H9 (cell line): Measurements from ENCODE around the gene UGT1A6. TPM values are rescaled to one million over a fixed set of nuclear protein-coding genes. Genes with fewer than 3 reads are reported as not detected.

Source experiments
- DNase-seq: peaks from one replicate; pipeline ENCODE4 v3.0.0-alpha.2; 2017
- H2AFZ ChIP-seq: one replicate; pipeline ENCODE4 v1.6.1; 2013; ENCODE audit warnings: mild to moderate bottlenecking, low read length, control low read depth, moderate library complexity
- H2AK5ac ChIP-seq: 2 replicates; pipeline ENCODE4 v1.6.1; 2013; ENCODE audit warnings: low read length, control low read depth, mixed read lengths; ENCODE audit not compliant: insufficient read length
- H2BK120ac ChIP-seq: one replicate; pipeline ENCODE4 v1.6.1; 2013; ENCODE audit warnings: low read depth, mild to moderate bottlenecking, low read length, control low read depth, inconsistent platforms; ENCODE audit not compliant: poor library complexity, severe bottlenecking
- H2BK12ac ChIP-seq: 2 replicates; pipeline ENCODE4 v1.6.1; 2013; ENCODE audit warnings: low read length, control low read depth, mixed read lengths, low read depth; ENCODE audit not compliant: insufficient read length
- H2BK15ac ChIP-seq: 2 replicates; pipeline ENCODE4 v1.6.1; 2013; ENCODE audit warnings: low read depth, low read length, control low read depth
- H2BK20ac ChIP-seq: one replicate; pipeline ENCODE4 v1.6.1; 2013; ENCODE audit warnings: low read depth, mild to moderate bottlenecking, low read length, control low read depth, inconsistent platforms; ENCODE audit not compliant: poor library complexity, severe bottlenecking
- H2BK5ac ChIP-seq: 2 replicates; pipeline ENCODE4 v1.6.1; 2013; ENCODE audit warnings: low read length, control low read depth, mixed read lengths; ENCODE audit not compliant: insufficient read length
- H3K14ac ChIP-seq: 2 replicates; pipeline ENCODE4 v1.6.1; 2013; ENCODE audit warnings: low read length, control low read depth; ENCODE audit not compliant: insufficient read depth
- H3K18ac ChIP-seq: 2 replicates; pipeline ENCODE4 v1.6.1; 2013; ENCODE audit warnings: low read depth, mild to moderate bottlenecking, mixed read lengths, low read length, control low read depth; ENCODE audit not compliant: insufficient read length
- H3K23ac ChIP-seq: 2 replicates; pipeline ENCODE4 v1.6.1; 2013; ENCODE audit warnings: low read length, control low read depth, mixed read lengths, low read depth; ENCODE audit not compliant: insufficient read length
- H3K23me2 ChIP-seq: 2 replicates; pipeline ENCODE4 v1.6.1; 2013; ENCODE audit warnings: low read depth, mild to moderate bottlenecking, mixed read lengths, low read length, control low read depth; ENCODE audit not compliant: insufficient read length, poor library complexity, severe bottlenecking
- H3K27ac ChIP-seq: 2 replicates; pipeline ENCODE4 v1.5.1; 2013; ENCODE audit warnings: low read length, control low read depth, mixed read lengths, low read depth; ENCODE audit not compliant: insufficient read length
- H3K27me3 ChIP-seq: 2 replicates; pipeline ENCODE4 v1.6.1; 2013; ENCODE audit warnings: low read length, control low read depth, inconsistent platforms; ENCODE audit not compliant: insufficient read depth
- H3K4ac ChIP-seq: 2 replicates; pipeline ENCODE4 v1.6.1; 2013; ENCODE audit warnings: low read depth, mild to moderate bottlenecking, control low read depth, inconsistent platforms, low read length, moderate library complexity
- H3K4me1 ChIP-seq: 2 replicates; pipeline ENCODE4 v1.6.1; 2013; ENCODE audit warnings: low read length, control low read depth, inconsistent platforms; ENCODE audit not compliant: insufficient read depth
- H3K4me2 ChIP-seq: 2 replicates; pipeline ENCODE4 v1.6.1; 2013; ENCODE audit warnings: low read length, control low read depth, mixed read lengths; ENCODE audit not compliant: insufficient read length, insufficient read depth
- H3K56ac ChIP-seq: 2 replicates; pipeline ENCODE4 v1.6.1; 2013; ENCODE audit warnings: low read depth, mild to moderate bottlenecking, mixed read lengths, low read length, control low read depth; ENCODE audit not compliant: insufficient read length
- H3K79me1 ChIP-seq: 2 replicates; pipeline ENCODE4 v1.6.1; 2013; ENCODE audit warnings: low read depth, mild to moderate bottlenecking, moderate library complexity, low read length, control low read depth, inconsistent platforms; ENCODE audit not compliant: insufficient read depth, poor library complexity, severe bottlenecking
- H3K79me2 ChIP-seq: 2 replicates; pipeline ENCODE4 v1.6.1; 2013; ENCODE audit warnings: low read length, control low read depth, inconsistent platforms; ENCODE audit not compliant: insufficient read depth
- H3K9ac ChIP-seq: 2 replicates; pipeline ENCODE4 v1.6.1; 2013; ENCODE audit warnings: low read length, control low read depth, mixed read lengths; ENCODE audit not compliant: insufficient read length; ENCODE audit errors: extremely low read depth
- H3K9me3 ChIP-seq: one replicate; pipeline ENCODE4 v1.6.1; 2013; ENCODE audit warnings: low read depth, low read length, inconsistent platforms; ENCODE audit not compliant: control insufficient read depth
- H3T11ph ChIP-seq: one replicate; pipeline ENCODE4 v1.6.1; 2013; ENCODE audit warnings: mild to moderate bottlenecking, low read length, control low read depth, inconsistent platforms
- H4K20me1 ChIP-seq: one replicate; pipeline ENCODE4 v1.6.1; 2013; ENCODE audit not compliant: control insufficient read depth, insufficient read length, insufficient read depth
- H4K5ac ChIP-seq: 2 replicates; pipeline ENCODE4 v1.6.1; 2013; ENCODE audit warnings: low read depth, mild to moderate bottlenecking, mixed read lengths, low read length, control low read depth; ENCODE audit not compliant: insufficient read length
- H4K8ac ChIP-seq: replicated peaks from 2 replicates; pipeline ENCODE4 v1.6.1; 2013; ENCODE audit warnings: low read length, control low read depth, mixed read lengths, low read depth; ENCODE audit not compliant: insufficient read length
- H4K91ac ChIP-seq: 2 replicates; pipeline ENCODE4 v1.6.1; 2013; ENCODE audit warnings: low read depth, mild to moderate bottlenecking, moderate library complexity, mixed read lengths, low read length, control low read depth; ENCODE audit not compliant: insufficient read length
- H3K27ac Mint-ChIP-seq, 3 experiments: 2 replicates in 2 of 3; 3 replicates in 1 of 3; pipeline ENCODE4 v1.8.0; 2020 to 2021; ENCODE audit warnings: mixed read lengths in 3 of 3, mild to moderate bottlenecking in 1 of 3, moderate library complexity in 1 of 3
- H3K27me3 Mint-ChIP-seq: 2 replicates; pipeline ENCODE4 v1.8.0; 2021; ENCODE audit warnings: low read depth, mild to moderate bottlenecking, moderate library complexity, mixed read lengths
- H3K36me3 Mint-ChIP-seq, 3 experiments: 2 replicates in 2 of 3; 3 replicates in 1 of 3; pipeline ENCODE4 v1.8.0; 2020 to 2021; ENCODE audit warnings: low read depth in 3 of 3, mixed read lengths in 3 of 3; ENCODE audit not compliant: insufficient read depth in 1 of 3
- H3K4me1 Mint-ChIP-seq, 2 experiments: 2 replicates each; pipeline ENCODE4 v1.8.0; 2020; ENCODE audit warnings: mixed read lengths in 2 of 2
- H3K4me3 Mint-ChIP-seq, 2 experiments: 2 replicates in 1 of 2; 3 replicates in 1 of 2; pipeline ENCODE4 v1.8.0; 2020 to 2021; ENCODE audit warnings: mild to moderate bottlenecking in 2 of 2, mixed read lengths in 2 of 2, moderate library complexity in 1 of 2
- H3K9me3 Mint-ChIP-seq, 2 experiments: 2 replicates in 1 of 2; 3 replicates in 1 of 2; pipeline ENCODE4 v1.8.0; 2020; ENCODE audit warnings: mild to moderate bottlenecking in 2 of 2, mixed read lengths in 2 of 2, moderate library complexity in 1 of 2
- WGBS: extraction: QIAGEN DNeasy Blood & Tissue Kit; methylation state at CpG from one replicate; pipeline ENCODE4 v1.1.7; 2013; ENCODE audit warnings: missing lambda C conversion rate, low lambda C conversion rate, mixed read lengths; ENCODE audit not compliant: insufficient read length; ENCODE audit errors: extremely low coverage; 5-methylcytosine and 5-hydroxymethylcytosine counted together
- total RNA-seq: library from RNA; stranded (reverse); gene quantifications from 2 replicates; pipeline ENCODE4 v1.2.1, GENCODE V29; 2021
- TF ChIP-seq, protein P1 (sequence below): fragments of 200-600 bp; sonication (generic); conservative IDR thresholded peaks from 3 replicates; pipeline ENCODE4 v1.8.0; 2021; ENCODE audit warnings: antibody characterized with exemption, mild to moderate bottlenecking

The UGT1A6 gene
- total RNA-seq, 1 experiment from 2014 or later = not detected

DNA sequence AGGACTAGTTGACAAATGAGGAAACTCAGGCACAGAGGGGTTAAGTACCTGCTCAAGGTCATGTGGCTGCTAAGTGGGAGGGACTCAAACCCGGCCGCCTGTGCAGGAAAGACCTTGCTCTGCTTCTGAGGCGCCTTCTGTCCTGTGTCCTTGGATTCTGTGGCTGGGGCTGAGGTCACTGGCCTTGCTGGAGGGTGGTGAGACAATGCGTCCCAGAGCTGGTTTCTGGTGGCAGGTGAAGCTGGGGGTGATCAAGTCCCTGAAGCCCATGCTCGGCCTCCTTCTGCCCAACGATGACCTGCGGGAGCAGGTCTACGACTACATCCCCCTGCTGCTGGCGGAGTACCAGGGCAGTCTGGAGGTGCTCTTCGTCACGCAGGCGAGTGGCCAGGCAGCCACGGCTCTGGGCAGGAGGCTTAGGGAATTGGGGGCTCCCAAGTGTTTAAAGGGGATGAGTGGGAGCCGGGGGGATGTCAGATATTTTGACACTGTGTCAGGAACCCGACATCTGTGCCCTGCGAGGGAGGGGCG, 101.5 kb downstream of the UGT1A6 start:
- peaks cover 2% of the 10 kb centered on the region in 2 experiments; a peak in 3 of 4 replicates for H3K4me1 Mint-ChIP-seq
- no peak overlapping the region for H4K91ac ChIP-seq
- H3K4me1 ChIP-seq = no peaks in the 10 kb centered on the region
- no peak overlapping the region for H2BK120ac ChIP-seq
- no peak overlapping the region for H3K27ac ChIP-seq
- no peaks in the 10 kb centered on the region for H4K20me1 ChIP-seq
- H3K9ac ChIP-seq = no peak overlapping the region
- H3K4me3 Mint-ChIP-seq = no peak overlapping the region
- no peak overlapping the region for H3K23ac ChIP-seq
- no peak overlapping the region for H3K4ac ChIP-seq
- H3K79me1 ChIP-seq = no peaks in the 10 kb centered on the region
- H3K23me2 ChIP-seq = no peaks in the 10 kb centered on the region
- H3T11ph ChIP-seq = no peak overlapping the region
- TF ChIP-seq, protein P1, sequence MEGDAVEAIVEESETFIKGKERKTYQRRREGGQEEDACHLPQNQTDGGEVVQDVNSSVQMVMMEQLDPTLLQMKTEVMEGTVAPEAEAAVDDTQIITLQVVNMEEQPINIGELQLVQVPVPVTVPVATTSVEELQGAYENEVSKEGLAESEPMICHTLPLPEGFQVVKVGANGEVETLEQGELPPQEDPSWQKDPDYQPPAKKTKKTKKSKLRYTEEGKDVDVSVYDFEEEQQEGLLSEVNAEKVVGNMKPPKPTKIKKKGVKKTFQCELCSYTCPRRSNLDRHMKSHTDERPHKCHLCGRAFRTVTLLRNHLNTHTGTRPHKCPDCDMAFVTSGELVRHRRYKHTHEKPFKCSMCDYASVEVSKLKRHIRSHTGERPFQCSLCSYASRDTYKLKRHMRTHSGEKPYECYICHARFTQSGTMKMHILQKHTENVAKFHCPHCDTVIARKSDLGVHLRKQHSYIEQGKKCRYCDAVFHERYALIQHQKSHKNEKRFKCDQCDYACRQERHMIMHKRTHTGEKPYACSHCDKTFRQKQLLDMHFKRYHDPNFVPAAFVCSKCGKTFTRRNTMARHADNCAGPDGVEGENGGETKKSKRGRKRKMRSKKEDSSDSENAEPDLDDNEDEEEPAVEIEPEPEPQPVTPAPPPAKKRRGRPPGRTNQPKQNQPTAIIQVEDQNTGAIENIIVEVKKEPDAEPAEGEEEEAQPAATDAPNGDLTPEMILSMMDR = no peak
- H2AK5ac ChIP-seq = no peak overlapping the region
- H3K27me3 ChIP-seq = no peaks in the 10 kb centered on the region
- DNase-seq = peak; percentile 15
- H3K79me2 ChIP-seq = no peaks in the 10 kb centered on the region
- H2BK12ac ChIP-seq = no peak overlapping the region
- H3K4me2 ChIP-seq = no peak overlapping the region
- WGBS = no CpG with 5 or more reads among the region's 17 CpGs
- H2BK5ac ChIP-seq = no peak overlapping the region
- H2BK20ac ChIP-seq = no peak overlapping the region
- no peak overlapping the region for H3K56ac ChIP-seq
- no peak overlapping the region for H2AFZ ChIP-seq
- no peak overlapping the region for H4K8ac ChIP-seq
- no peak overlapping the region for H3K18ac ChIP-seq
- no peaks in the 10 kb centered on the region for H3K9me3 ChIP-seq
- H4K5ac ChIP-seq = no peak overlapping the region
- H2BK15ac ChIP-seq = no peak overlapping the region
- H3K9me3 Mint-ChIP-seq = peaks cover 2 to 3% of the 10 kb centered on the region in 2 experiments; a peak in 4 of 5 replicates
- H3K36me3 Mint-ChIP-seq = peaks cover 0 to 2% (median 0%) of the 10 kb centered on the region in 3 experiments; a peak in 2 of 7 replicates
- H3K27me3 Mint-ChIP-seq = peaks cover 14% of the 10 kb centered on the region
- H3K27ac Mint-ChIP-seq = 0 out of 7 replicates have a peak overlapping the region, but pooled peaks of 1 of the 3 experiments have one; percentile 18
- H3K14ac ChIP-seq = no peak overlapping the region
